Measurements from ENCODE around the gene TUSC2.

The TUSC2 gene

GRCh38 chr3:50304601-50305000, 23.4 kb downstream of the TUSC2 start:
- Histone ChIP-seq H3K4me1 (ENCODE audit: insufficient read depth, low read length) (peaks cover 11% of the 10 kb centered on the region), H3K9ac (ENCODE audit: low read depth, low read length) (no peak overlapping the region)

GRCh38 chr3:50303013-50303815, 24.8 kb downstream of the TUSC2 start, which contains the start of gene HYAL1:
TSS of gene HYAL1 (minus strand) at chr3:50303574. CDS start at chr3:50302956, 618 bp downstream.
- H3K9me3 ChIP-seq (ENCODE audit: insufficient read depth, low read length, severe bottlenecking) = peaks cover 10% of the 10 kb centered on the region
- no peak within 1 kb of the TSS for H3K9ac ChIP-seq (ENCODE audit: low read depth, low read length)
- H3K4me1 ChIP-seq (ENCODE audit: insufficient read depth, low read length) = peaks cover 22% of the 10 kb centered on the region
- TF ChIP-seq CTCF (IDR thresholded peaks at IDR 0.05; ENCODE audit: borderline replicate concordance, extremely low read depth, low read length, poor library complexity, severe bottlenecking) = no peak
- DNase-seq (no peak), ATAC-seq (ENCODE audit: insufficient read depth, low read depth) (no peak)
- no peak within 1 kb of the TSS for H2AFZ ChIP-seq (ENCODE audit: low read depth, low read length)
- H3K27ac ChIP-seq (ENCODE audit: low read length) = no peak within 1 kb of the TSS
- H3K27me3 ChIP-seq (ENCODE audit: insufficient read depth, low read length, poor library complexity) = no peaks in the 10 kb centered on the region
- 0 out of 2 replicates have a peak, but pooled peaks cover 2% of the 10 kb centered on the region for H4K20me1 ChIP-seq (ENCODE audit: insufficient read depth, low read length)
- H3K4me2 ChIP-seq (ENCODE audit: insufficient read depth, low read length) = no peak within 1 kb of the TSS
- no peak within 1 kb of the TSS for H3K4me3 ChIP-seq (ENCODE audit: low read depth in 1 of 2, low read length in 2 of 2)
- H3K36me3 ChIP-seq (ENCODE audit: insufficient read depth, low read length) = no peaks in the 10 kb centered on the region
- peaks cover 5% of the 10 kb centered on the region; the same call in 1 of the 2 replicates for H3K79me2 ChIP-seq (ENCODE audit: insufficient read depth, low read length)

More at GRCh38 chr3:50304601-50305000, 23.4 kb downstream of the TUSC2 start:
- Histone ChIP-seq H3K27ac (ENCODE audit: low read length) (no peak overlapping the region), H3K9me3 (ENCODE audit: insufficient read depth, low read length, severe bottlenecking) (peaks cover 14% of the 10 kb centered on the region), H2AFZ (ENCODE audit: low read depth, low read length) (no peak overlapping the region), H3K79me2 (ENCODE audit: insufficient read depth, low read length) (no peaks in the 10 kb centered on the region), H3K36me3 (ENCODE audit: insufficient read depth, low read length) (no peaks in the 10 kb centered on the region), H4K20me1 (ENCODE audit: insufficient read depth, low read length) (no peaks in the 10 kb centered on the region), H3K4me3 (ENCODE audit: low read depth in 1 of 2, low read length in 2 of 2) (no peak overlapping the region), H3K27me3 (ENCODE audit: insufficient read depth, low read length, poor library complexity) (no peaks in the 10 kb centered on the region), H3K4me2 (ENCODE audit: insufficient read depth, low read length) (no peak overlapping the region)
- DNase-seq (no peak), ATAC-seq (ENCODE audit: insufficient read depth, low read depth) (no peak)
- no peak for TF ChIP-seq CTCF (IDR thresholded peaks at IDR 0.05; ENCODE audit: borderline replicate concordance, extremely low read depth, low read length, poor library complexity, severe bottlenecking)
- TF ChIP-seq EZH2 (IDR thresholded peaks at IDR 0.05; ENCODE audit: borderline replicate concordance, low read depth, low read length, severe bottlenecking) = no peak

- Histone ChIP-seq H3K9me3 (ENCODE audit: insufficient read depth, low read length, severe bottlenecking) (peaks cover 4% of the 10 kb centered on the region), H3K27me3 (ENCODE audit: insufficient read depth, low read length, poor library complexity) (no peaks in the 10 kb centered on the region), H4K20me1 (ENCODE audit: insufficient read depth, low read length) (peaks cover 3% of the 10 kb centered on the region; the same call in 1 of the 2 replicates), H3K79me2 (ENCODE audit: insufficient read depth, low read length) (peaks cover 7% of the 10 kb centered on the region; the same call in 1 of the 2 replicates), H3K9ac (ENCODE audit: low read depth, low read length) (no peak overlapping the region), H3K4me1 (ENCODE audit: insufficient read depth, low read length) (peaks cover 28% of the 10 kb centered on the region), H3K4me2 (ENCODE audit: insufficient read depth, low read length) (no peak overlapping the region), H2AFZ (ENCODE audit: low read depth, low read length) (no peak overlapping the region), H3K4me3 (ENCODE audit: low read depth in 1 of 2, low read length in 2 of 2) (no peak overlapping the region), H3K36me3 (ENCODE audit: insufficient read depth, low read length) (peaks cover 2% of the 10 kb centered on the region; the same call in 1 of the 2 replicates), H3K27ac (ENCODE audit: low read length) (no peak overlapping the region)
- ATAC-seq (ENCODE audit: insufficient read depth, low read depth) (no peak), DNase-seq (no peak)
- TF ChIP-seq EZH2 (IDR thresholded peaks at IDR 0.05; ENCODE audit: borderline replicate concordance, low read depth, low read length, severe bottlenecking) (no peak), CTCF (IDR thresholded peaks at IDR 0.05; ENCODE audit: borderline replicate concordance, extremely low read depth, low read length, poor library complexity, severe bottlenecking) (no peak)
Observed at GRCh38 chr3:50302095-50303012, 25.7 kb downstream of the TUSC2 start.

Measured in DND-41 (cell line).